GM19324 (cell line): ENCODE measurements around the gene POU2F1.

Experiments
- ATAC-seq: cut with Tn5 transposase; IDR thresholded peaks from one replicate; pipeline ENCODE4 v1.9.1; 2021; ENCODE audit warnings: mild to moderate bottlenecking, moderate library complexity; ENCODE audit not compliant: unreplicated experiment, low FRiP score

POU2F1 gene

GRCh38 chr1:167455786-167456446 is 235.2 kb downstream of the POU2F1 start:
- peak; percentile 37 for ATAC-seq

GRCh38 chr1:167456524-167456923 is 235.8 kb downstream of the POU2F1 start:
- no peak for ATAC-seq

DNA sequence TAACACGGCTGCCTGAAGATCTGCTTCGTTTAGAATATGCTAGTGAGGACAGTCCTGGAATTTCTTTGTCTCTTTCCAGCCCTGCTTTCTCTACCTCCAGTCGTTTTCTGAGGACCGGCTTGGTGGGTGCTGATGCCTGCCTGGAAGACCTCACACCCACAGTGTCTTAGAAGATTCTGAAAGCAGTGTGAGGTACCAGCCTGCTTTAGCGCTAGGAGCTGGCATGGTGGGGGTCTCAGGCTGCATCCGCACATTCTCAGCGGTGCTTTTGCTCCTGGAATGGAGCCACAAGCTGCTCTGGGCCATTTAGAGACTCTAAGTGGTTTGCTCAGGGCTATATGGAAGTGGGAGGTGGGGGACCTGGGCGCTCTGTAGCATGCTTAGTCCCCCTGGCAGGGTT is 236.2 kb downstream of the POU2F1 start:
- no peak for ATAC-seq

DNA sequence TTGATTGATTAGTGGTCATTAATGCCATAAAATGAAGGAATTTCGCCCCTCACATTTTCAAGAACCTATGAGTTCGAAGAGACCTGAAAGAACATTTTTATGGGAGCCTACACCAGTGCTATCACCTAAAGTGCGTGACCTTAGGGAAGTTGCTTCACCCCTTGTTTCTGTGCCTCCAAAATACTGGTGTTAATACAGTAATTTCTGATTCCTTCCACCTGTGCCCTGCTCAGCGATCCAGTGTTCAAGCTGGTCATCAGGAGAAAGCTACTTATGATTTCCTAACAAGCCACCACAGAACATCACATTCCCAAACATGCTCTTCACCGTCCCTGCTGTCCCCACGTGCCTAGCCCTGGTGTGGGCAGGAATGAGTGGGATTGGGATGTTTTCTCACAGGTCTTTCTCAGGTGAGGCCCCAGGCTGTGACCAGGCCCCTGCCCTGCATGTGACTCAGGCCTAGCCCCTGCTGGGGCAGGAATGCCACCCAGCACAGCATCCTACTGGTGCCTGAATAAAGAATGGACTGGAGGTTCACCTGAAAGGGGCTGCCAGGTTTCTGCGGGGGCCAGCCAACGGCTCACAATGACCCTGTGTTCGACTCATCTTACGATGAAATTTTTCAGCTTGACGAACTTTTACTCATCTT is 237.4 kb downstream of the POU2F1 start:
- ATAC-seq = no peak

DNA sequence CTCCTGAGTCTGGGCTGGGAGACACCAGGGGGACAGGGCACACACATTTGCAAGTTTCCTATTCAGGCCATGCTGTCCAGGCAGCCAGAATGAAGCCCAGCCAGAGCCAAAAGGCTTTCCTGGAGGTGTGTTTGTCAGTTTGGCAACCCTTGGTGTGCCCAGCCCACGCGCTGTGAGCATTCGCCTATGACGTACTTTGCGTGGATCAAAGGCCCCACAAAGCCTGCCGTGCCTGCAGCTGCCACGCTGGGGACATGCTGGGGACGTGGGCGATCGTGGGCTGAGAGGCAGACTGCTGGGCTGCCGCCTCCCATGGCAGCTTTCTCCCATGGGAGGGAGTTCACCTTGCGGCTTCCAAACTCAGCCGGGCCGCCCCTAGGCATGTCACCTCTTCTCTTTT is 240.2 kb downstream of the POU2F1 start:
- ATAC-seq = no peak

- ATAC-seq = no peak
Measured at GRCh38 chr1:167462341-167462740, 241.7 kb downstream of the POU2F1 start.

- no peak for ATAC-seq
Measured at GRCh38 chr1:167463080-167463479, 242.4 kb downstream of the POU2F1 start.

GRCh38 chr1:167463875-167464575 is 243.3 kb downstream of the POU2F1 start:
- no peak for ATAC-seq

DNA sequence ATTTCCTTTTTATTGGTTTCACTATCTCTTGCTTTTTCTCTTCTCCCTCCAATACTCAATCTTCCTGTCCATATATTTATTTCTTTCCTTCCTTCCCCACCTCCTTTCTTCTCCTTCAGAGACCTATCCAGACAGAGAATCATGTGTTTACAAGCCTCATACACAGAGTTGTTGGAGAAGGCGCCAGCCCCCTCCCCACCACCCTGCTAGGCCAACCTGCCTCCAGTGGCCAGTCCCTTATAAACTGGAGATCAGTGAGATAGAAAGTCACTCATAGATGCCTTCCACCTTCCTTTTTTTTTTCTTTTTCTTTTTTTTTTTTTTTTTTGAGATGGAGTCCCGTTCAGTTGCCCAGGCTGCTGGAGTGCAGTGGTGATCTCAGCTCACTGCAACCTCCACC is 244.3 kb downstream of the POU2F1 start:
- no peak for ATAC-seq

DNA sequence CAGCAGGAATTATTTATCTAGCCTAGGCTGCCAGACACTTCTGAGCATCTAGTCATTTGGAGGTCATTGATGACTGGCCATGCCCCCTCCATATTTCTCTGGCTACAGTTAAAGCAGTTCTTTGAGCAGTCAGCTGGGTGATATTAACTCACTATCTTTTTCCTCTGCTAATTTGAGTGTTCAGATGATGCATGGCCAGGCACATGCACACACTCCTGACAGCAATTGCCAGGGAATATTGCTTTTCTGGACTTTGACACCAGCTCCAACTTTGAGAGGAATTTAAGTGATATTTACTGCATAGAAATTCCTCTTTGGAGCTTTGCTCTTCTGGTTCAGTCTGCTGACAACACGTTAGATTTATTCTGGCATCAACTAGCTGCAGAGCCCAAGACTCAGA is 245.1 kb downstream of the POU2F1 start:
- ATAC-seq = no peak

DNA sequence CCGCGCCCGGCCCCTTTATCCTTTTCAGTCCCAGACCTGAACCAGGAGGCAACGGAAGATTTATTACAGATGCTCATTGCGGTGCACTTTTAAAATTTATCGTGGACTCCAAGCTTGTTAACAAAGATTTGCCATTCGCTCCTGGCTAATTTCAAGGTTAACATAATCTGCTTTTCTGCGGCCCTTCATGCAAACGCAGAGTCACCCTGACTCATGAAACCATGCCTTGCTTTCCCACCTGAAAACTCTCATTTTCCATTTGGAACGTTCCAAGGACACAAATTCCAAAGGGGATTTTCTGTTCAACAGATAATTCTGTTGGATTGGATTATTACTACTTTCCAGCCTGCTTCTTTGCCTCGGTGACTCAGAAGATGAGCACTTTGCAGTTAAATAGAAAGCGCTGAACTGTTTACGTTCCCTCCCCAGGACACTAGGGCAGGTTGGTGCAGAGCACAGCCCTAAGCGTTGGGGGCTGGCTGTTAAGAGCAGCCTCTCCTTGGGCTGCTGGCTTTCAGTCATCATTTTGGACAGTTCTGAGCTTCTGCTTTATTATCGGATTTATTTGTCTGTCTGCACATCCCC is 246.5 kb downstream of the POU2F1 start:
- ATAC-seq = no peak

DNA sequence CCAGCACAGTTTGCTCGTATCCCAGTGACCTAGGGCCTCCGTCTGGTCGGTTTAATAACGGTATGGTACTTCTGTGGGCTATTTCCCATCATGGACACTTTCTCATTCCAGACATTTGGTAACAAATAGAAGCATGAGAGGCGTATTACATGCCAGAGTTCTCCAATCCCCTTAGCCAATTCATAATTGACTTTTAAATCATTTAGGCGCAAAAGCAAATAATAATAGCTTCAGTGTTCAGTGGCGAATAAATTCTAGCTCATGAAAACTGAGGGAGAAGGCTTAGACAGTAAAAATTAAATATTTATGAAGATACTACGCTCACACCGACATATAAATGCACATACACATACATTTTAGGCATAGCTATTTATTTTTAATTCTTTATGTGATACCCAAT is 247.1 kb downstream of the POU2F1 start:
- no peak for ATAC-seq

DNA sequence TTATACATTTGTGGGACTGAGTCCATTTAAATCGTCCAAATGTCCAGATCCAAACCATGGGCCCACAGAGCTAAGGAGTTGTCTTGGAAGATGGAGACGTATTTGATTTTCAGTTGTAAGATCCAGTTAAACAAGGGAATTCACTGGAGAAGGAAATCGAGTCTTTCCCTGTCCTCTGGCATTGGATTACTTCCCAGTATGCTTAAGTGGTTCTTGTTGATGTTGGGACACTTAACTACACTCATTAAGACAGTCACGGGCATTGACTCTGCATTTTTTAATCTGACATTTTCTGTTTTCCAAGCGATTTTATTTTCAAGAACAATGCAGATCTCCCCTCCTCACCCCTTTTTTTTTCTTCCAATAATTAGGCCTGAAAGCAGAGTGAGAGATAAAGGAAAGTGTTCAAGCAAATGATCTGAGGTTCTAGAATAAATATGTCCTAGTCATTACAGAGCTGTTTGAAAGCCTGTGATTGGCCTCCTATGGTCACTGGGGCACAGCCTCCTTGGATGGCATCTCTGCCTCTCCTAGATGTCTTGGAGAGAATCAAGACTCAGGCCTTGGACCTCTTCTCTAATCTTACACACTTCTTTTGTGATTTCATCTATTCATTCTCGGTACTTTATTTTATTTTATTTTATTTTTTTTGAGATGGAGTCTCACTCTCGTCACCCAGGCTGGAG is 248.7 kb downstream of the POU2F1 start:
- no peak for ATAC-seq

- ATAC-seq = no peak
Measured at GRCh38 chr1:167471568-167471967, 250.9 kb downstream of the POU2F1 start.

DNA sequence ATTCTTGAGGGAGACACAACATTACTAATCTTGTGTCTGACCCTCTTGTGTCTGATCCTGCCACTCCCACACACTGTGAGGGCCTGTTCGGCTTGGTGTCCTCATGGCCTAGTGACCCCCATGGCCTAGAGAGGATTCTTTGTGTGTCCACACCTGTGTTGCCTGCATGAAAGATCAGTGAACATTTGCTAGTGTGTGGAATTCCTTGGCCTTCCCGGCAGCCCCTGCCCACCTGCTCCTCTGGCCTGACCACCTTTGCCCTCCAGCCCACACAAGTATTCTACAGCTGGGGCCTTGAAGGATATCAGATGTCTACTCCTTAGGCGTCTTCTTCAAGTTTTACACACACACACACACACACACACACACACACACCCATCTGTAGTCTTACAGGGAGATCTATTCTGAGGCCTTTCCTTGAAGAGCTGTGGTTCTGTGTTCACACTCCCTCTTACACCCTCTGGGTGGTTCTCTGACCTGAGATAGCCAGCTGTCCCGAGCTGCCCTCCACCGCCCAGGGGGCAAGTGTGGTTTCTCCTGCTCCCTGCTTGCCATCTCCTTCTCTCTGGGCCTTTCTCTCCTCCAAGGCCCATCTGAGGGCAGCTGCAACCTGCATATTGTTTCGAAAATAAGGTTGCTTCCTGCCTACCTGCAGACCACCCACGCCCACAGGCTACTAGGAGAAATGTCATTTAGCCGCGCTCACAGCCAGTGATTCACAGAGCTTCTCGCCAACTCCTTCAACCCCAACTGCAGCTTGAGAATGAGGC is 252.3 kb downstream of the POU2F1 start:
- no peak for ATAC-seq

GRCh38 chr1:167473761-167474160 is 253.1 kb downstream of the POU2F1 start:
- no peak for ATAC-seq

DNA sequence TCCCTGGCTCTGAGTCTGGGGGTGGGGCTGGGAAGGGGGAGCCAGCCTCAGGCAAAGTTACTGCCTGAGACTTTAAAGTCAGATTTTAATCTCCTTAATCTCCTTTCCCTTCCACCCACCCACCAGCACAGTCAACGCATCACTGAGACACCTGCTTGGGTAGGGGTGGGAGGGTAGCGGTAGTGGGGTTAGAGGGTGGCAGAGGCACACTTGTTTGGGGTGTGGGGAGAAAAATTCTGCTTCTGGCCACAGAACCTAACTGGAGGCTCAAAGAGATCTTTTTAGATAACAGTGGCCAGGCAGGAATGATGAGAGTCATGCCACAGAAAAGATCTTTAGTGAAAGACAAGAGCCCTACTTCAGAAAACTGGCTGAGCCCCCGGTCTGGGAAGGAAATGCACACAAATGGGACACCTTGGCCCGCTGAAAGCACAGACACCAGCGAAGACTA is 253.5 kb downstream of the POU2F1 start:
- no peak for ATAC-seq

GRCh38 chr1:167476061-167476460 is 255.4 kb downstream of the POU2F1 start:
- ATAC-seq = no peak
